Right cardiac atrium (tissue), 5 donors: Measurements from ENCODE around the gene HLCS. TPM values are rescaled to one million over a fixed set of nuclear protein-coding genes. Genes with fewer than 3 reads are reported as not detected.
A peak's percentile ranks its signal among the peaks of the same experiment; 100 is the strongest.

Source experiments
- ATAC-seq, 2 donors: fragments of 200-7000 bp; cut with Tn5 transposase; one replicate each; pipeline versions ENCODE4 v1.8.0 to v1.9.1; 2020; ENCODE audit warnings: moderate library complexity in 2 of 2, mild to moderate bottlenecking in 1 of 2
- DNase-seq, 3 donors: peaks; one replicate each; pipeline ENCODE4 v3.0.0-alpha.2; 2020
- H3K27ac ChIP-seq: one replicate; pipeline ENCODE4 v1.5.1; 2013; ENCODE audit warnings: mild to moderate bottlenecking, low read length, control low read depth, moderate library complexity
- H3K27me3 ChIP-seq: one replicate; pipeline ENCODE4 v1.6.1; 2013; ENCODE audit not compliant: control insufficient read depth, insufficient read depth
- H3K4me1 ChIP-seq: one replicate; pipeline ENCODE4 v1.6.1; 2013; ENCODE audit warnings: low read length; ENCODE audit not compliant: control insufficient read depth, insufficient read depth
- H3K4me3 ChIP-seq: one replicate; pipeline ENCODE4 v1.5.1; 2013; ENCODE audit warnings: low read length, control low read depth
- H3K9me3 ChIP-seq: one replicate; pipeline ENCODE4 v1.6.1; 2013; ENCODE audit warnings: low read length; ENCODE audit not compliant: control insufficient read depth
- WGBS: extraction: QIAGEN DNeasy Blood & Tissue Kit; methylation state at CpG from one replicate; pipeline ENCODE4 v1.1.7; 2013; 5-methylcytosine and 5-hydroxymethylcytosine counted together
- intact Hi-C, 4 donors: fragments of 100-400 bp; cut with DNase I; formaldehyde crosslinking; loops; one replicate each; pipeline versions ENCODE4 v1.11.0 to v1.14.0; 2022 to 2023
- polyA plus RNA-seq: library from polyadenylated mRNA; stranded (reverse); fragments of 200-250 nt; gene quantifications from one replicate; pipeline ENCODE4 v1.2.3, GENCODE V29; 2013
- total RNA-seq, 4 donors: library from RNA; stranded (reverse); fragmentation: NEBNext Ultra II Directional; extraction: Animal tissue kit (Norgen Biotek cat#: 25700); gene quantifications; one replicate each; pipeline ENCODE4 v1.2.1, GENCODE V29; 2021
- donor health status: healthy with polysubstance abuse.
- donor health status: DM: no; HTN: yes; CAD: no.
- donor health status: DM: no; HTN: no; CAD: no.
- donor health status: DM: no; HTN: yes; CAD: no; lungs with severe emphysema.
- donor health status: DM: yes; HTN: yes; CAD: no.

HLCS gene
- total and polyA plus RNA-seq, 5 donors = 3.5 to 11.4 (median 8.2) TPM

DNA sequence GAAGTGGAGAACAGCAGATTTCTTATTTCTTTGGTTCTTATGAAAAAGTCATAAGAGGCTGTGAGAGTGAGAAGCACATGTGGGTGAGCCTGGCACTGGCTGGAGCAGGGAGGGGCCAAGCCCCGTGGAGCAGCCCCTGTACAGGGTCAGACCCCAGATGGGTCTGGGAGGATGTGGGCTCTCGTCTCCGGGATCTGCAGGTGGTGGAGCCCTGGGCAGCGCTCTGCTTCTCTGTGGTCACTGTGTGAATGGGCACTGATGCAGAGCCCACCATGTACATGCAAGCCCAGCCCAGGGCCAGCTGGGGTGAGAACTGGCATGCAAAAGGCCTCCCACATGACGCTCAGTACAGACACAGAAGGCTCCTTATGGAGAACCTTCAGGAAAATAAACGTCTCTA lies 200.0 kb downstream of the HLCS start:
- Histone ChIP-seq H3K27me3 (no peaks in the 10 kb centered on the region), H3K9me3 (no peaks in the 10 kb centered on the region), H3K4me1 (peaks cover 5% of the 10 kb centered on the region), H3K27ac (no peak overlapping the region), H3K4me3 (no peak overlapping the region)
- no peak for ATAC-seq
- 96% methylated on average over 6 of the region's 6 CpGs for WGBS
- intact Hi-C loops = loop anchor here in 1 of 4 donors (10.0 kb wide), 1 partner anchor 148 kb away; no protein-coding TSS in a partner anchor
- DNase-seq = no peak

DNA sequence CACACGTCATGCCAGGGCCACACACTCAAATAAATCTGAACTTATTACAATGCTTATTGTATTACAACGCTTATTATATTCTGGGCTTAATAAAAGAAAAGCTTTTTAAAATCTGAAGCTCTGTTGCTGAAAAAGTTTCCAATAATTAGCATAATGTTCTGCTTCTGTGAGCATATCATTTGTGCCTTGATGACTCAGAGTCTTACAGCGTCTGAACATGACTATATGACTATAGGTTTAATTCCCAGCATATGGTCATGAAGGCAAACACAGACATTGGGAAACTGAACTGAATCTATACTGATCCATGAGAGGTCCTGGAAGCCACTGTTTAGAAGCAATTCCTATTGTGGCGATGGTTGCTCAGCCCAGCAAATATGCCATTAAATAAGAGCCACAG lies 201.2 kb downstream of the HLCS start:
- no peak overlapping the region for H3K4me3 ChIP-seq
- no peak for DNase-seq
- intact Hi-C loops = loop anchor here in 1 of 4 donors (10.0 kb wide), 1 partner anchor 150 kb away; no protein-coding TSS in a partner anchor
- H3K9me3 ChIP-seq = no peaks in the 10 kb centered on the region
- no peak for ATAC-seq
- no peak overlapping the region for H3K27ac ChIP-seq
- no peaks in the 10 kb centered on the region for H3K27me3 ChIP-seq
- peaks cover 5% of the 10 kb centered on the region for H3K4me1 ChIP-seq
- WGBS = 97% methylated on average over 4 of the region's 4 CpGs

DNA sequence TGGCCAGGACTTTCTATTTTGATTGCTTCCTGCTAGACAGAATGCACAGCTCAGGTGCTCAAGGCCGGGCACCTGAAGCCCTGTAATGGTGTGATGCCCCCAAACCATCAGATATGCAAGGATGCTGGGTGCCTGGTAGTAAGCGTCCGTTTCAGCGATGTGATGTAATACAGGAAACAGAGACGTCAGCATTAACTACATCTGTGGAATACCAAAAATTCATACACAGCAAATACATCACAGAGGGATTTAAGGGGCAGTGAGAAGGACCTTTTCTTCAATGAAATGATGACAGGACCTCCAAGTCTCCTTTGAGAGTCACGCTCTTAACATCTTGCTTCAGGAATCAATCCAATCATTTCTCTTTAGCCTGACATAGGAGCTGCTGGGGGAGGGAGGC lies 203.2 kb downstream of the HLCS start:
- intact Hi-C loops = loop anchor here in 1 of 4 donors (10.0 kb wide), 1 partner anchor 151 kb away; no protein-coding TSS in a partner anchor

DNA sequence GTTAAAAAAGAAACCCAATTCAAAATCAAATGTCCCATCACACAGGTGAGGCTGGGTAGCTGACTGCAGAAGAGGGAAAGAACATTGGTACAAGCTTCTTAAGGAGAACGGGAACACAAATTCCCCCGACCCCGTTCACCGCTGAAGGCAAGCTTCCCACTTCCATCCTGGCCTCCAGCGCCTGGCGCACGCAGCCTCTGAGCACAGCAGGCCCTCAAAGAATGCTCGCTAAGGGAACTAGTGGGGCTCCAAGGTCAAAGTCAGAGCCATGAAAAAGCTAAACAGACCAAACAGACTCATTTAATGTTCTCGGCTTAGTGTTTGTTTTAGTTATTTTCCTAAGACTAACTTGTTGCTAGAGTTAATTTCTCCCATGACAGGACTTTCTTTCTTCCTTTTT lies 203.8 kb downstream of the HLCS start:
- intact Hi-C loops = loop anchor here in 1 of 4 donors (10.0 kb wide), 1 partner anchor 152 kb away; no protein-coding TSS in a partner anchor
- Histone ChIP-seq H3K9me3 (no peaks in the 10 kb centered on the region), H3K27ac (no peak overlapping the region), H3K4me3 (no peak overlapping the region), H3K4me1 (no peaks in the 10 kb centered on the region), H3K27me3 (no peaks in the 10 kb centered on the region)
- no peak for ATAC-seq
- no peak for DNase-seq
- 90% methylated on average over 9 of the region's 9 CpGs for whole genome bisulfite sequencing

More for the DNA sequence above, 203.2 kb downstream of the HLCS start:
- no peaks in the 10 kb centered on the region for H3K27me3 ChIP-seq
- WGBS = 89% methylated on average over 6 of the region's 6 CpGs
- H3K27ac ChIP-seq = no peak overlapping the region
- no peak for DNase-seq
- ATAC-seq = no peak
- no peaks in the 10 kb centered on the region for H3K4me1 ChIP-seq
- no peak overlapping the region for H3K4me3 ChIP-seq
- H3K9me3 ChIP-seq = no peaks in the 10 kb centered on the region

DNA sequence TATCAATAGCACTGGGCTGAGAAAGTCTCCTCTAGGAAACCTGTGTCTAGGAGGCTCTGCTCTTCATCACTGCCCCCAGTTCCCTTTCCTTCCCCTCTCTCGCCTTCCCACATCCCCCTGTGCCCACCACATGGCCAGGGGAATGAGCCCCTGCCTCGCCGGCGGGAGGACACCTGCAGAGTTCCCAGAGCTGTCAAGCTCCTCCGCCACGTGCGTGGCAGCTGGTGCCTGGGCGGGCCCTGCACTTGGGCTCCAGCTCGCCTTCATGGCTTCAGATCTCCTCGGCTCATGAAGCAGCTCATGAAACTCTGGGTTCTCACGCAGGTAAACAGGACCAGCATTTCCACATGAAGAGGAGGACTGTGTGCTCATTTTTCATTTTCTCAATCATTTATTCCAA lies 204.8 kb downstream of the HLCS start:
- ATAC-seq (no peak), DNase-seq (no peak)
- Histone ChIP-seq H3K27ac (no peak overlapping the region), H3K27me3 (no peaks in the 10 kb centered on the region), H3K4me1 (no peaks in the 10 kb centered on the region), H3K9me3 (no peaks in the 10 kb centered on the region), H3K4me3 (no peak overlapping the region)
- 93% methylated on average over 11 of the region's 11 CpGs for WGBS
- intact Hi-C loops = loop anchor here in 1 of 4 donors (10.0 kb wide), 1 partner anchor 153 kb away; no protein-coding TSS in a partner anchor

DNA sequence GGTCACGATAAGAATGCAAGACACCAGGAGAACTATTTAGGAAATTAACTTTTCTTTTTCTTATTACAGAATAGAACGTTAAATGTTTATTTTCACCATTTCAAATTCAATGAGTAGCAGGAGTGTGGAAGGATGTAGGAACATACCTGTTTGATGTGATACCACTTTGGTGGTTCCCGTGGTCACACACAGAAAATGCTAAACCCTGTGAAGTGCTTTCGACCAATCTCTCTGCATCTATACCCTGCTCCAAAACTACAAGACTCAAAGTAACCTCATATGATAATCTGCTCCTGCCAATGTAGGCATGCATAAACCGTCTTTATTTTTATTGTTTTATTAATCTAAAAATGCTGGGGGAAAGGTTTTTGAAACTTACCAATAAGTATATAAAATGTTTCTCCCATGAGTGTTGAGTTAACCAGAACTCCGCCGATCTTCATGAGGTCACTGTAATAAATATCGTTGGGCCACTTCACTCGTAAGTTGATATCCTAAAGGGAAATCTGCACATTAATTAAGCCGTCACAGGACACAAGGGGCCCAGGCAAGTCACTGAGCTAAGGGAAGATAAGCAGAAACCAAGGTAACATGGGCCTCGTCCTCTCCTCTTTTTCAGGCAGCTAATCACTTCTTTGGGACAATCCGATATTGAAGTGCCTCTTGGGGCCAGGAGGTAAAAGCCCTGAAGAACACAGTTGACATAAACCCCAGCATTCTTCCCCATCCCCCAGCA lies 207.0 kb downstream of the HLCS start:
- Histone ChIP-seq H3K27ac (no peak overlapping the region), H3K9me3 (no peaks in the 10 kb centered on the region), H3K4me3 (no peak overlapping the region), H3K27me3 (no peaks in the 10 kb centered on the region), H3K4me1 (no peaks in the 10 kb centered on the region)
- WGBS = 83% methylated on average over 12 of the region's 12 CpGs
- ATAC-seq (no peak), DNase-seq (no peak)
- intact Hi-C loops = loop anchor here in 1 of 4 donors (10.0 kb wide), 1 partner anchor 155 kb away; no protein-coding TSS in a partner anchor

- Histone ChIP-seq H3K9me3 (no peaks in the 10 kb centered on the region), H3K4me1 (no peaks in the 10 kb centered on the region), H3K27ac (no peak overlapping the region), H3K27me3 (no peaks in the 10 kb centered on the region), H3K4me3 (no peak overlapping the region)
- ATAC-seq = no peak
- intact Hi-C loops = no loop called here
- DNase-seq = no peak
- WGBS = 94% methylated on average over 6 of the region's 6 CpGs
These were observed 209.3 kb downstream of the HLCS start for GRCh38 chr21:36757196-36757595.

- WGBS = 83% methylated on average over 7 of the region's 7 CpGs
- intact Hi-C loops = no loop called here
- ATAC-seq = no peak
These were observed 209.9 kb downstream of the HLCS start for GRCh38 chr21:36756527-36756926.

GRCh38 chr21:36754241-36754898 lies 212.1 kb downstream of the HLCS start:
- 67% methylated on average over 22 of the region's 22 CpGs for WGBS
- intact Hi-C loops = no loop called here
- Histone ChIP-seq H3K27ac (no peak overlapping the region), H3K27me3 (no peaks in the 10 kb centered on the region), H3K4me3 (no peak overlapping the region), H3K4me1 (no peaks in the 10 kb centered on the region), H3K9me3 (no peaks in the 10 kb centered on the region)
- DNase-seq = no peak
- ATAC-seq = no peak

More at GRCh38 chr21:36756527-36756926, 209.9 kb downstream of the HLCS start:
- no peak overlapping the region for H3K27ac ChIP-seq
- no peaks in the 10 kb centered on the region for H3K9me3 ChIP-seq
- H3K27me3 ChIP-seq = no peaks in the 10 kb centered on the region
- no peak for DNase-seq
- no peak overlapping the region for H3K4me3 ChIP-seq
- H3K4me1 ChIP-seq = no peaks in the 10 kb centered on the region

DNA sequence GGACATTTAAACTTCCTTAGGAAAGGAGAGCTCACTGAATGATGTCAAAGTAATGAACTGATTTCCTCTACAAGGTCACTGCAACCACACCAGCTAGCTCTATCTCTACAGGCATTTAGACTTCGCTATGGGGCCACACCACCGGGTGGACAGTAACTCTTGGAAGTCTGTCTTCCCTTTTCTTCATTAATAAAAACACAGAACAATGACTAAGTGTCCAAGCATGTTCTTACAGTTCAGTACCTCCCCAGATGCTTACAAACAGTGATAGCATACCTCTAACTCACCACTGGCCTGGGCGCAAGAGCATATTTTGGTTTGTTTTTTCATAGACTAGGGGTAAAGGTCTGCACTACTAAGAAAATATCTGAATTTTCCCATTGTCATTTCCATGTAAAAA lies 212.9 kb downstream of the HLCS start:
- Histone ChIP-seq H3K27me3 (no peaks in the 10 kb centered on the region), H3K4me3 (no peak overlapping the region), H3K9me3 (no peaks in the 10 kb centered on the region), H3K4me1 (no peaks in the 10 kb centered on the region), H3K27ac (no peak overlapping the region)
- DNase-seq = no peak
- WGBS = 72% methylated on average over 3 of the region's 3 CpGs
- intact Hi-C loops = no loop called here
- ATAC-seq = no peak

DNA sequence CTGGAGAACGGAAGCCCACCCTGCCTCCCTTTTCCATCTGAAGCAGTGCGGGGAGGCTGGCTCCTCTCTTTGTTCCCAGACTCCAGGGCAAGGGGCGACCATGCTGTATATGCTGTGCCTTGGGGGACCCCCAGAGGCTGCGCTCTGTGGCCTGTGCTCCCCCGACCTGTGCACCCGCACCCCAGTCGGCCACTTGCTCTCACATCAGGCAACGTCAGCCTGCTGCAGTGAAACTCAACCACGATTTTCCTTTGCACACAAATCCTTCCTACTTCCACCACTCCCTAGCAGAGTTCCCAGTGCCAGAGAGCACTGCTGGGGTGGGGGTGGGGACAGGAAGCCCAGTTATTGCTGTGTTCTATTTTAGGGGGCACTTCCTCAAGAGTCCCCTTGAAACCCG lies 215.1 kb downstream of the HLCS start:
- 60% methylated on average over 10 of the region's 10 CpGs for WGBS
- Histone ChIP-seq H3K4me1 (no peaks in the 10 kb centered on the region), H3K27me3 (no peaks in the 10 kb centered on the region), H3K27ac (no peak overlapping the region), H3K9me3 (no peaks in the 10 kb centered on the region), H3K4me3 (no peak overlapping the region)
- ATAC-seq = peak in 1 of 2 donors; percentile 18
- intact Hi-C loops = no loop called here
- DNase-seq = no peak
